ENCODE results near the gene KNDC1.

Gene KNDC1

GRCh38 chr10:133154996-133155778, 4.8 kb upstream of the KNDC1 start:
- no peak overlapping the region for H2AFZ ChIP-seq (ENCODE audit: low read depth)
- H3K79me2 ChIP-seq (ENCODE audit: insufficient read depth, low read depth): no peaks in the 10 kb centered on the region

GRCh38 chr10:133156674-133157579, 3.1 kb upstream of the KNDC1 start:
- Histone ChIP-seq H3K9ac (no peak overlapping the region), H3K27me3 (ENCODE audit: insufficient read depth, low read depth) (peaks cover 17% of the 10 kb centered on the region), H3K4me3 (IDR thresholded peaks at IDR 0.05; ENCODE audit: insufficient read depth, low read depth, low read length) (no peak overlapping the region), H2AFZ (ENCODE audit: low read depth) (no peak overlapping the region), H3K36me3 (ENCODE audit: insufficient read depth) (no peaks in the 10 kb centered on the region), H3K4me1 (ENCODE audit: low read depth, poor library complexity, severe bottlenecking) (no peaks in the 10 kb centered on the region), H3K79me2 (ENCODE audit: insufficient read depth, low read depth) (no peaks in the 10 kb centered on the region), H3K4me2 (no peak overlapping the region), H4K20me1 (ENCODE audit: insufficient read depth) (no peaks in the 10 kb centered on the region), H3K27ac (no peak overlapping the region)
- no peak for TF ChIP-seq CTCF (conservative IDR thresholded peaks at IDR 0.05; ENCODE audit: low read depth, low read length)

More at GRCh38 chr10:133154996-133155778, 4.8 kb upstream of the KNDC1 start:
- H3K36me3 ChIP-seq (ENCODE audit: insufficient read depth): no peaks in the 10 kb centered on the region
- TF ChIP-seq CTCF (conservative IDR thresholded peaks at IDR 0.05; ENCODE audit: low read depth, low read length): no peak
- peaks cover 22% of the 10 kb centered on the region for H3K27me3 ChIP-seq (ENCODE audit: insufficient read depth, low read depth)
- no peaks in the 10 kb centered on the region for H3K4me1 ChIP-seq (ENCODE audit: low read depth, poor library complexity, severe bottlenecking)
- H3K4me2 ChIP-seq: no peak overlapping the region
- no peak overlapping the region for H3K9ac ChIP-seq
- no peaks in the 10 kb centered on the region for H4K20me1 ChIP-seq (ENCODE audit: insufficient read depth)
- no peak overlapping the region for H3K4me3 ChIP-seq (IDR thresholded peaks at IDR 0.05; ENCODE audit: insufficient read depth, low read depth, low read length)
- H3K27ac ChIP-seq: no peak overlapping the region

GRCh38 chr10:133157662-133158436, 2.2 kb upstream of the KNDC1 start:
- H4K20me1 ChIP-seq (ENCODE audit: insufficient read depth): no peaks in the 10 kb centered on the region
- no peak overlapping the region for H3K27ac ChIP-seq
- no peaks in the 10 kb centered on the region for H3K79me2 ChIP-seq (ENCODE audit: insufficient read depth, low read depth)
- no peak overlapping the region for H3K9ac ChIP-seq
- no peaks in the 10 kb centered on the region for H3K4me1 ChIP-seq (ENCODE audit: low read depth, poor library complexity, severe bottlenecking)
- no peak overlapping the region for H3K4me2 ChIP-seq
- H3K36me3 ChIP-seq (ENCODE audit: insufficient read depth): no peaks in the 10 kb centered on the region
- no peak overlapping the region for H3K4me3 ChIP-seq (IDR thresholded peaks at IDR 0.05; ENCODE audit: insufficient read depth, low read depth, low read length)
- peaks cover 15% of the 10 kb centered on the region for H3K27me3 ChIP-seq (ENCODE audit: insufficient read depth, low read depth)
- TF ChIP-seq CTCF (conservative IDR thresholded peaks at IDR 0.05; ENCODE audit: low read depth, low read length): no peak
- H2AFZ ChIP-seq (ENCODE audit: low read depth): no peak overlapping the region

GRCh38 chr10:133158437-133158755, 1.6 kb upstream of the KNDC1 start:
- H3K4me1 ChIP-seq (ENCODE audit: low read depth, poor library complexity, severe bottlenecking): no peaks in the 10 kb centered on the region
- H3K4me3 ChIP-seq (IDR thresholded peaks at IDR 0.05; ENCODE audit: insufficient read depth, low read depth, low read length): no peak overlapping the region
- no peaks in the 10 kb centered on the region for H4K20me1 ChIP-seq (ENCODE audit: insufficient read depth)
- no peak overlapping the region for H2AFZ ChIP-seq (ENCODE audit: low read depth)
- H3K27ac ChIP-seq: no peak overlapping the region
- H3K79me2 ChIP-seq (ENCODE audit: insufficient read depth, low read depth): no peaks in the 10 kb centered on the region
- peaks cover 15% of the 10 kb centered on the region for H3K27me3 ChIP-seq (ENCODE audit: insufficient read depth, low read depth)
- no peak overlapping the region for H3K9ac ChIP-seq
- H3K4me2 ChIP-seq: no peak overlapping the region
- TF ChIP-seq CTCF (conservative IDR thresholded peaks at IDR 0.05; ENCODE audit: low read depth, low read length): no peak
- no peaks in the 10 kb centered on the region for H3K36me3 ChIP-seq (ENCODE audit: insufficient read depth)

All from KMS-11 (cell line).